Measurements from ENCODE around the gene IL1RAPL1.

The IL1RAPL1 gene

DNA sequence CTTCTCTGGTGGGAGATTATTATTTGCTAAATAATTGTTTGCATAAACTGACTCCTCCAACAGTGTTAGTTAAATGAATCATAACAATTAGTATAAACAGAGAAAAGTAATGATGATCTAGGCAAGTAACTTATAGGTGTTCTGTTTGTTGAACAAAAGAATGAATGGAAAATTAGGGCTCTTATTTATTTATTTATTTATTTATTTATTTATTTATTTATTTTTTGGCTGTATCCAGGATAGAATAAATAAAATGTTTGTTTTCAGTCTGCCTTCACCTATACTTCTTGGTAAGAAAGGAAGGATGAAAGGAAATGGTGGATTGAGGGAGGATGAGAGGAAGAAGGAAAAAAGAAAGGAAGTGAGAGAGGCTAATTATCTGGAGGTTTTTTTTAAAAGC, 1066.5 kb downstream of the IL1RAPL1 start:
- H3K4me3 ChIP-seq (ENCODE audit: low read depth in 1 of 2, low read length in 2 of 2) = no peak overlapping the region
- no peaks in the 10 kb centered on the region for H3K36me3 ChIP-seq (ENCODE audit: insufficient read depth, low read length)
- no peaks in the 10 kb centered on the region for H4K20me1 ChIP-seq (ENCODE audit: insufficient read depth, low read length)
- no peaks in the 10 kb centered on the region for H3K79me2 ChIP-seq (ENCODE audit: insufficient read depth, low read length)
- H3K27ac ChIP-seq (ENCODE audit: low read length) = no peak overlapping the region
- H3K9ac ChIP-seq (ENCODE audit: low read depth, low read length) = no peak overlapping the region
- H3K27me3 ChIP-seq (ENCODE audit: insufficient read depth, low read length, poor library complexity) = no peaks in the 10 kb centered on the region
- H3K9me3 ChIP-seq (ENCODE audit: insufficient read depth, low read length, severe bottlenecking) = no peaks in the 10 kb centered on the region
- H2AFZ ChIP-seq (ENCODE audit: low read depth, low read length) = no peak overlapping the region
- H3K4me2 ChIP-seq (ENCODE audit: insufficient read depth, low read length) = no peak overlapping the region
- no peak for DNase-seq
- TF ChIP-seq, protein P1, sequence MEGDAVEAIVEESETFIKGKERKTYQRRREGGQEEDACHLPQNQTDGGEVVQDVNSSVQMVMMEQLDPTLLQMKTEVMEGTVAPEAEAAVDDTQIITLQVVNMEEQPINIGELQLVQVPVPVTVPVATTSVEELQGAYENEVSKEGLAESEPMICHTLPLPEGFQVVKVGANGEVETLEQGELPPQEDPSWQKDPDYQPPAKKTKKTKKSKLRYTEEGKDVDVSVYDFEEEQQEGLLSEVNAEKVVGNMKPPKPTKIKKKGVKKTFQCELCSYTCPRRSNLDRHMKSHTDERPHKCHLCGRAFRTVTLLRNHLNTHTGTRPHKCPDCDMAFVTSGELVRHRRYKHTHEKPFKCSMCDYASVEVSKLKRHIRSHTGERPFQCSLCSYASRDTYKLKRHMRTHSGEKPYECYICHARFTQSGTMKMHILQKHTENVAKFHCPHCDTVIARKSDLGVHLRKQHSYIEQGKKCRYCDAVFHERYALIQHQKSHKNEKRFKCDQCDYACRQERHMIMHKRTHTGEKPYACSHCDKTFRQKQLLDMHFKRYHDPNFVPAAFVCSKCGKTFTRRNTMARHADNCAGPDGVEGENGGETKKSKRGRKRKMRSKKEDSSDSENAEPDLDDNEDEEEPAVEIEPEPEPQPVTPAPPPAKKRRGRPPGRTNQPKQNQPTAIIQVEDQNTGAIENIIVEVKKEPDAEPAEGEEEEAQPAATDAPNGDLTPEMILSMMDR (IDR thresholded peaks at IDR 0.05; ENCODE audit: borderline replicate concordance, extremely low read depth, low read length, poor library complexity, severe bottlenecking) = no peak
- no peak for TF ChIP-seq EZH2 (IDR thresholded peaks at IDR 0.05; ENCODE audit: borderline replicate concordance, low read depth, low read length, severe bottlenecking)
- no peak for ATAC-seq (ENCODE audit: insufficient read depth, low read depth)
- H3K4me1 ChIP-seq (ENCODE audit: insufficient read depth, low read length) = no peaks in the 10 kb centered on the region

DNA sequence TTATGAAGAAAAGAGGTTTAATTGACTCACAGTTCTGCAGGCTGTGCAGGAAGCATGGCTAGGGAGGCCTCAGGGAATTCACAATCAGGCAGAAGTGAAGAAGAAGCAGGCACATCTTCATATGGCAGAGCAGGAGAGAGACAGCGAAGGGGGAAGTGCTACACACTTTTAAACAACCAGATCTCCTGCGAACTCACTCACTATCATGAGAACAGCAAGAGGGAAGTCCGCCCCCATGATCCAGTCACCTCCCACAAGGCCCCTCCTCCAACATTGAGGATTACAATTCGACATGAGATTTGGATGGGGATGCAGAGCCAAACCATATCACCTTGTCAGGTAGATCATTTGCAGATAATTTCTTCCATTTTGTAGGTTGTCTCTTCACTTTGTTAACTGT, 1072.7 kb downstream of the IL1RAPL1 start:
- H3K79me2 ChIP-seq (ENCODE audit: insufficient read depth, low read length) = no peaks in the 10 kb centered on the region
- no peaks in the 10 kb centered on the region for H3K27me3 ChIP-seq (ENCODE audit: insufficient read depth, low read length, poor library complexity)
- no peaks in the 10 kb centered on the region for H4K20me1 ChIP-seq (ENCODE audit: insufficient read depth, low read length)
- no peak overlapping the region for H2AFZ ChIP-seq (ENCODE audit: low read depth, low read length)
- TF ChIP-seq EZH2 (IDR thresholded peaks at IDR 0.05; ENCODE audit: borderline replicate concordance, low read depth, low read length, severe bottlenecking) = no peak
- TF ChIP-seq, protein P1 (IDR thresholded peaks at IDR 0.05; ENCODE audit: borderline replicate concordance, extremely low read depth, low read length, poor library complexity, severe bottlenecking) = no peak
- no peak overlapping the region for H3K9ac ChIP-seq (ENCODE audit: low read depth, low read length)
- no peak overlapping the region for H3K4me3 ChIP-seq (ENCODE audit: low read depth in 1 of 2, low read length in 2 of 2)
- no peak for ATAC-seq (ENCODE audit: insufficient read depth, low read depth)
- H3K36me3 ChIP-seq (ENCODE audit: insufficient read depth, low read length) = no peaks in the 10 kb centered on the region
- H3K9me3 ChIP-seq (ENCODE audit: insufficient read depth, low read length, severe bottlenecking) = no peaks in the 10 kb centered on the region
- H3K4me1 ChIP-seq (ENCODE audit: insufficient read depth, low read length) = no peaks in the 10 kb centered on the region
- no peak for DNase-seq
- no peak overlapping the region for H3K4me2 ChIP-seq (ENCODE audit: insufficient read depth, low read length)
- H3K27ac ChIP-seq (ENCODE audit: low read length) = no peak overlapping the region

DNA sequence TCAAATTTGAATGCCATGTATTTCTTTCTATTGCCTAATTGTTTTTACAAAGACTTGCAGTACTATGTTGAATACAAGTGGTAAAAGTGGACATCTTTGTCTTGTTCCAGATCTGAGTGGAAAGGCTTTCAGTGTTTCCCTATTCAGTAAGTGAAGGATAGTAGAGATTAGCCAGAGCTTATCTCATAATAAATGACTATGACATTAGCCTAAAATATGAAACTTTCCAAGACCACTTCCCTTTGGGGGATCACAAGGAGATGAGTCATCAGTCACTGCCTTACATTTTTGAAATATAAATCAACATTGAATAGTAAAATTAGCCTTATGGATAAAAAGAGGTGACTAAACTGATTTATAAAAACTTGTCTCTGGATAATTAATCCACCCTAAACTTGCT, 1074.0 kb downstream of the IL1RAPL1 start:
- TF ChIP-seq, protein P1 (IDR thresholded peaks at IDR 0.05; ENCODE audit: borderline replicate concordance, extremely low read depth, low read length, poor library complexity, severe bottlenecking) = no peak
- no peak for TF ChIP-seq EZH2 (IDR thresholded peaks at IDR 0.05; ENCODE audit: borderline replicate concordance, low read depth, low read length, severe bottlenecking)
- no peaks in the 10 kb centered on the region for H3K79me2 ChIP-seq (ENCODE audit: insufficient read depth, low read length)
- no peak for DNase-seq
- H3K9ac ChIP-seq (ENCODE audit: low read depth, low read length) = no peak overlapping the region
- no peaks in the 10 kb centered on the region for H3K36me3 ChIP-seq (ENCODE audit: insufficient read depth, low read length)
- no peaks in the 10 kb centered on the region for H3K4me1 ChIP-seq (ENCODE audit: insufficient read depth, low read length)
- no peak overlapping the region for H3K4me3 ChIP-seq (ENCODE audit: low read depth in 1 of 2, low read length in 2 of 2)
- H4K20me1 ChIP-seq (ENCODE audit: insufficient read depth, low read length) = no peaks in the 10 kb centered on the region
- ATAC-seq (ENCODE audit: insufficient read depth, low read depth) = no peak
- no peaks in the 10 kb centered on the region for H3K27me3 ChIP-seq (ENCODE audit: insufficient read depth, low read length, poor library complexity)
- H3K9me3 ChIP-seq (ENCODE audit: insufficient read depth, low read length, severe bottlenecking) = no peaks in the 10 kb centered on the region
- H3K4me2 ChIP-seq (ENCODE audit: insufficient read depth, low read length) = no peak overlapping the region
- no peak overlapping the region for H3K27ac ChIP-seq (ENCODE audit: low read length)
- H2AFZ ChIP-seq (ENCODE audit: low read depth, low read length) = no peak overlapping the region

DNA sequence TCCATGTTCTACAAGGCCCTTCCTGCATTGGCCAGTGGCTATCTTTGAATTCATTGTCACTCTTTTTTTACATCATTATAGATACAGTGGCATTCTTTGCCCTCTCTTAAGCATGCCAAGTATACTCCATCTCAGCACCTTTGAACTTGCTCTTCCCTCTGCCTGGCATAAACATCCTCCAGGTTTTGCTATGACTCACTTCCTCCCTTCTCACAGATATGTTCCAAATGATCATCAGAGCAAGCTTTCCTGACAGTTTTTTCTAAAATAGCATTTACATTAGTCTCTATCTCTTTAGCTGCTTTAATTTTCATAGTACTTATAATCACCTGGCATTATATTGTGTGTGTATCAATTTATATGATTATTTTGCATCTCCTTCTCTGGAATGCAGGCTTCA, 1074.9 kb downstream of the IL1RAPL1 start:
- H3K4me2 ChIP-seq (ENCODE audit: insufficient read depth, low read length) = no peak overlapping the region
- no peak overlapping the region for H3K9ac ChIP-seq (ENCODE audit: low read depth, low read length)
- no peak overlapping the region for H3K4me3 ChIP-seq (ENCODE audit: low read depth in 1 of 2, low read length in 2 of 2)
- no peaks in the 10 kb centered on the region for H3K4me1 ChIP-seq (ENCODE audit: insufficient read depth, low read length)
- H3K9me3 ChIP-seq (ENCODE audit: insufficient read depth, low read length, severe bottlenecking) = no peaks in the 10 kb centered on the region
- TF ChIP-seq, protein P1 (IDR thresholded peaks at IDR 0.05; ENCODE audit: borderline replicate concordance, extremely low read depth, low read length, poor library complexity, severe bottlenecking) = no peak
- TF ChIP-seq EZH2 (IDR thresholded peaks at IDR 0.05; ENCODE audit: borderline replicate concordance, low read depth, low read length, severe bottlenecking) = no peak
- H2AFZ ChIP-seq (ENCODE audit: low read depth, low read length) = no peak overlapping the region
- no peaks in the 10 kb centered on the region for H4K20me1 ChIP-seq (ENCODE audit: insufficient read depth, low read length)
- no peak for ATAC-seq (ENCODE audit: insufficient read depth, low read depth)
- no peaks in the 10 kb centered on the region for H3K27me3 ChIP-seq (ENCODE audit: insufficient read depth, low read length, poor library complexity)
- H3K36me3 ChIP-seq (ENCODE audit: insufficient read depth, low read length) = no peaks in the 10 kb centered on the region
- H3K27ac ChIP-seq (ENCODE audit: low read length) = no peak overlapping the region
- DNase-seq = no peak
- H3K79me2 ChIP-seq (ENCODE audit: insufficient read depth, low read length) = no peaks in the 10 kb centered on the region

Measured in DND-41 (cell line).